GM19099 (cell line): Measurements from ENCODE around the gene FRMD4A.

Experiments used
- POLR2A ChIP-seq: IDR thresholded peaks from 3 replicates; pipeline ENCODE4 v1.6.1; 2011; ENCODE audit warnings: low read depth; ENCODE audit not compliant: insufficient read length; ENCODE audit errors: extremely low read depth

The FRMD4A gene

GRCh38 chr10:14163377-14164086 lies 167.2 kb downstream of the FRMD4A start:
- no peak for TF ChIP-seq POLR2A

GRCh38 chr10:14162629-14163344 lies 167.9 kb downstream of the FRMD4A start:
- no peak for TF ChIP-seq POLR2A

GRCh38 chr10:14162061-14162460 lies 168.7 kb downstream of the FRMD4A start:
- no peak for TF ChIP-seq POLR2A

GRCh38 chr10:14160299-14160698 lies 170.4 kb downstream of the FRMD4A start:
- TF ChIP-seq POLR2A: no peak

GRCh38 chr10:14158575-14158974 lies 172.1 kb downstream of the FRMD4A start:
- no peak for TF ChIP-seq POLR2A

GRCh38 chr10:14156104-14156503 lies 174.6 kb downstream of the FRMD4A start:
- TF ChIP-seq POLR2A: no peak

- TF ChIP-seq POLR2A: no peak
Observed at GRCh38 chr10:14153570-14154055, 177.1 kb downstream of the FRMD4A start.

GRCh38 chr10:14151571-14151970 lies 179.2 kb downstream of the FRMD4A start:
- no peak for TF ChIP-seq POLR2A

GRCh38 chr10:14150526-14150925 lies 180.2 kb downstream of the FRMD4A start:
- TF ChIP-seq POLR2A: no peak

- TF ChIP-seq POLR2A: no peak
Observed at GRCh38 chr10:14146501-14146900, 184.2 kb downstream of the FRMD4A start.

- TF ChIP-seq POLR2A: no peak
Observed at GRCh38 chr10:14146025-14146424, 184.7 kb downstream of the FRMD4A start.

- TF ChIP-seq POLR2A: no peak
Observed at GRCh38 chr10:14144451-14144850, 186.3 kb downstream of the FRMD4A start.

- TF ChIP-seq POLR2A: no peak
Observed at GRCh38 chr10:14142606-14143250, 188.0 kb downstream of the FRMD4A start.

GRCh38 chr10:14141283-14141682 lies 189.4 kb downstream of the FRMD4A start:
- no peak for TF ChIP-seq POLR2A

- TF ChIP-seq POLR2A: no peak
Observed at GRCh38 chr10:14137391-14137790, 193.3 kb downstream of the FRMD4A start.

GRCh38 chr10:14134275-14134674 lies 196.4 kb downstream of the FRMD4A start:
- TF ChIP-seq POLR2A: no peak
